HepG2 (cell line): ENCODE data around the gene KANSL1. TPM values are rescaled to one million over a fixed set of nuclear protein-coding genes. Genes with fewer than 3 reads are reported as not detected.

ENCODE experiments used
- ARNTL ChIP-seq: sonication (generic); formaldehyde crosslinking; IDR thresholded peaks from 2 replicates; pipeline ENCODE4 v1.4.0; 2020; ENCODE audit warnings: mild to moderate bottlenecking, missing genetic modification reagents
- CHD4 ChIP-seq: fragments of 200-600 bp; sonication (generic); IDR thresholded peaks from 2 replicates; pipeline ENCODE4 v1.7.0; 2017; ENCODE audit warnings: mild to moderate bottlenecking, low read length, borderline replicate concordance
- DNMT3B ChIP-seq: conservative IDR thresholded peaks from 2 replicates; pipeline ENCODE4 v1.6.1; 2016; ENCODE audit warnings: missing biosample characterization, control low read depth
- FOXP1 ChIP-seq, 2 experiments: fragments of 450-650 bp in 1 of 2; IDR thresholded peaks; 2 replicates each; pipeline ENCODE4 v1.6.1; 2017 to 2018; ENCODE audit warnings: antibody characterized with exemption in 1 of 2
- GATAD2A ChIP-seq: IDR thresholded peaks from 2 replicates; pipeline ENCODE4 v1.6.1; 2016
- HES4 ChIP-seq: sonication (generic); formaldehyde crosslinking; IDR thresholded peaks from 2 replicates; pipeline ENCODE4 v1.9.0; 2021; ENCODE audit warnings: mild to moderate bottlenecking, missing genetic modification reagents, borderline replicate concordance
- NFE2 ChIP-seq: sonication (generic); formaldehyde crosslinking; IDR thresholded peaks from 2 replicates; pipeline ENCODE4 v1.4.0; 2020; ENCODE audit warnings: missing genetic modification reagents
- NR2F1 ChIP-seq, 2 experiments: fragments of 450-650 bp in 1 of 2; formaldehyde crosslinking in 1 of 2; IDR thresholded peaks; 2 replicates each; pipeline versions ENCODE4 v1.5.0 to v1.6.1; 2016 to 2020; ENCODE audit warnings: mild to moderate bottlenecking in 1 of 2, missing compliant biosample characterization in 1 of 2, missing genetic modification reagents in 1 of 2, moderate library complexity in 1 of 2
- SIX4 ChIP-seq: sonication (generic); formaldehyde crosslinking; IDR thresholded peaks from 2 replicates; pipeline ENCODE4 v1.4.0; 2020; ENCODE audit warnings: missing genetic modification reagents
- SNAPC2 ChIP-seq: sonication (generic); formaldehyde crosslinking; IDR thresholded peaks from 2 replicates; pipeline ENCODE4 v1.8.1; 2022; ENCODE audit warnings: mild to moderate bottlenecking, missing genetic modification reagents
- WIZ ChIP-seq: sonication (generic); formaldehyde crosslinking; IDR thresholded peaks from 2 replicates; pipeline ENCODE4 v1.5.1; 2020; ENCODE audit warnings: mild to moderate bottlenecking, missing genetic modification reagents
- ZNF124 ChIP-seq: sonication (generic); formaldehyde crosslinking; IDR thresholded peaks from 2 replicates; pipeline ENCODE4 v1.4.0; 2020; ENCODE audit warnings: missing genetic modification reagents
- ZNF264 ChIP-seq: sonication (generic); formaldehyde crosslinking; IDR thresholded peaks from 2 replicates; pipeline ENCODE4 v1.4.0; 2020; ENCODE audit warnings: missing genetic modification reagents
- ZNF331 ChIP-seq: sonication (generic); formaldehyde crosslinking; IDR thresholded peaks from 2 replicates; pipeline ENCODE4 v1.4.0; 2020; ENCODE audit warnings: missing genetic modification reagents
- ZNF335 ChIP-seq: sonication (generic); formaldehyde crosslinking; IDR thresholded peaks from 2 replicates; pipeline ENCODE4 v1.4.0; 2020; ENCODE audit warnings: missing genetic modification reagents
- ZNF484 ChIP-seq: sonication (generic); formaldehyde crosslinking; IDR thresholded peaks from 2 replicates; pipeline ENCODE4 v1.5.1; 2020; ENCODE audit warnings: mild to moderate bottlenecking, low read depth, missing genetic modification reagents, borderline replicate concordance
- ZNF773 ChIP-seq: sonication (generic); formaldehyde crosslinking; IDR thresholded peaks from 2 replicates; pipeline ENCODE4 v1.4.0; 2020; ENCODE audit warnings: missing genetic modification reagents, borderline replicate concordance
- polyA plus RNA-seq, 8 experiments: library from polyadenylated mRNA; depleted of rRNA in 3 of 8; stranded (reverse) in 7 of 8; unstranded in 1 of 8; fragments of >200 nt; fragmentation: Illumina TruSeq in 4 of 8; extraction: Trizol in 4 of 8; gene quantifications; 2 replicates each; pipeline versions ENCODE4 v1.2.1 to v1.2.3, GENCODE V29; 2011 to 2016; ENCODE audit warnings: low read depth in 4 of 8, missing spikeins in 1 of 8, mixed read lengths in 1 of 8; ENCODE audit not compliant: insufficient read depth in 1 of 8
- total RNA-seq, 5 experiments: library from RNA; depleted of rRNA; stranded (reverse); fragments of >200 nt; fragmentation: Illumina TruSeq; extraction: Trizol; gene quantifications; 2 replicates each; pipeline ENCODE4 v1.2.3, GENCODE V29; 2016; ENCODE audit warnings: low read depth in 1 of 5
- TF ChIP-seq, protein P1 (sequence below): sonication (generic); formaldehyde crosslinking; IDR thresholded peaks from 2 replicates; pipeline ENCODE4 v1.5.1; 2020; ENCODE audit warnings: missing genetic modification reagents, mild to moderate bottlenecking, borderline replicate concordance
- TF ChIP-seq, protein P2 (sequence below): sonication (generic); formaldehyde crosslinking; IDR thresholded peaks from 2 replicates; pipeline ENCODE4 v1.4.0; 2020; ENCODE audit warnings: missing genetic modification reagents, borderline replicate concordance
- TF ChIP-seq, protein P3 (sequence below): sonication (generic); formaldehyde crosslinking; conservative IDR thresholded peaks from 2 replicates; pipeline ENCODE4 v1.5.0; 2020; ENCODE audit warnings: missing genetic modification reagents
- TF ChIP-seq, protein P4 (sequence below): sonication (generic); formaldehyde crosslinking; IDR thresholded peaks from 2 replicates; pipeline ENCODE4 v1.5.0; 2020; ENCODE audit warnings: missing genetic modification reagents, mild to moderate bottlenecking, borderline replicate concordance
- TF ChIP-seq, protein P5 (sequence below): sonication (generic); formaldehyde crosslinking; IDR thresholded peaks from 2 replicates; pipeline ENCODE4 v1.8.0; 2022; ENCODE audit warnings: missing genetic modification reagents, low read depth, mild to moderate bottlenecking, borderline replicate concordance

The KANSL1 gene
- total and polyA plus RNA-seq, 2 of the 13 experiments (the other 11 are each of a cell fraction or from before 2014, with no cell fraction given) = 24.0 to 59.6 TPM

DNA sequence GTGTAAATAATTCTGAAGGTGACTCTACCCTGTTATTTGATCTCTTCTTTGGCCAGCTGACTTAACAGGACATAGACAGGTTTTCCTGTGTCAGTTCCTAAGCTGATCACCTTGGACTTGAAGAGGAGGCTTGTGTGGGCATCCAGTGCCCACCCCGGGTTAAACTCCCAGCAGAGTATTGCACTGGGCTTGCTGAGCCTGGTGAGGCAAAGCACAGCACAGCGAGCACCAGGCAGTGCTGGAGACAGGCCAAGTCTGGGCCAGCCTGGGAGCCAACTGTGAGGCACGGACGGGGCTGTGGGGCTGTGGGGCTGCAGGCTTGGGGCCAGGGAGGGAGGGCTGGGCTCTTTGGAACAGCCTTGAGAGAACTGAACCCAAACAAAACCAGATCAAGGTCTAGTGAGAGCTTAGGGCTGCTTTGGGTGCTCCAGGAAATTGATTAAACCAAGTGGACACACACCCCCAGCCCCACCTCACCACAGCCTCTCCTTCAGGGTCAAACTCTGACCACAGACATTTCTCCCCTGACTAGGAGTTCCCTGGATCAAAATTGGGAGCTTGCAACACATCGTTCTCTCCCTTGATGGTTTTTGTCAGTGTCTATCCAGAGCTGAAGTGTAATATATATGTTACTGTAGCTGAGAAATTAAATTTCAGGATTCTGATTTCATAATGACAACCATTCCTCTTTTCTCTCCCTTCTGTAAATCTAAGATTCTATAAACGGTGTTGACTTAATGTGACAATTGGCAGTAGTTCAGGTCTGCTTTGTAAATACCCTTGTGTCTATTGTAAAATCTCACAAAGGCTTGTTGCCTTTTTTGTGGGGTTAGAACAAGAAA, 189.1 kb downstream of the KANSL1 start (continued):
- TF ChIP-seq, protein P1, sequence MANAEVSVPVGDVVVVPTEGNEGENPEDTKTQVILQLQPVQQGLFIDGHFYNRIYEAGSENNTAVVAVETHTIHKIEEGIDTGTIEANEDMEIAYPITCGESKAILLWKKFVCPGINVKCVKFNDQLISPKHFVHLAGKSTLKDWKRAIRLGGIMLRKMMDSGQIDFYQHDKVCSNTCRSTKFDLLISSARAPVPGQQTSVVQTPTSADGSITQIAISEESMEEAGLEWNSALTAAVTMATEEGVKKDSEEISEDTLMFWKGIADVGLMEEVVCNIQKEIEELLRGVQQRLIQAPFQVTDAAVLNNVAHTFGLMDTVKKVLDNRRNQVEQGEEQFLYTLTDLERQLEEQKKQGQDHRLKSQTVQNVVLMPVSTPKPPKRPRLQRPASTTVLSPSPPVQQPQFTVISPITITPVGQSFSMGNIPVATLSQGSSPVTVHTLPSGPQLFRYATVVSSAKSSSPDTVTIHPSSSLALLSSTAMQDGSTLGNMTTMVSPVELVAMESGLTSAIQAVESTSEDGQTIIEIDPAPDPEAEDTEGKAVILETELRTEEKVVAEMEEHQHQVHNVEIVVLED (CRISPR knock-in tag) = peak; percentile 24; the same call in 1 of the 2 replicates
- TF ChIP-seq HES4 (CRISPR knock-in tag) (no peak), SNAPC2 (CRISPR knock-in tag) (no peak; the same call in 1 of the 2 replicates), DNMT3B (CRISPR knock-in tag) (no peak), NFE2 (CRISPR knock-in tag) (no peak), WIZ (CRISPR knock-in tag) (no peak), NR2F1 (CRISPR knock-in tag; IDR thresholded peaks at IDR 0.05) (0 out of 4 replicates have a peak, but pooled peaks of 1 of the 2 experiments have one; percentile 10), ZNF264 (no peak; the same call in none of the 2 replicates), FOXP1 (IDR thresholded peaks at IDR 0.05) (no peak), FOXP1 (CRISPR knock-in tag; IDR thresholded peaks at IDR 0.05) (no peak; the same call in 1 of the 2 replicates), GATAD2A (CRISPR knock-in tag) (peak; percentile 92), ARNTL (peak; percentile 67; the same call in 1 of the 2 replicates), ZNF773 (CRISPR knock-in tag) (no peak), ZNF124 (CRISPR knock-in tag) (no peak), ZNF484 (CRISPR knock-in tag) (no peak), CHD4 (peak; percentile 87), SIX4 (CRISPR knock-in tag) (peak; percentile 73), ZNF335 (CRISPR knock-in tag) (no peak), ZNF331 (peak; percentile 46; the same call in 1 of the 2 replicates)
- TF ChIP-seq, protein P2, sequence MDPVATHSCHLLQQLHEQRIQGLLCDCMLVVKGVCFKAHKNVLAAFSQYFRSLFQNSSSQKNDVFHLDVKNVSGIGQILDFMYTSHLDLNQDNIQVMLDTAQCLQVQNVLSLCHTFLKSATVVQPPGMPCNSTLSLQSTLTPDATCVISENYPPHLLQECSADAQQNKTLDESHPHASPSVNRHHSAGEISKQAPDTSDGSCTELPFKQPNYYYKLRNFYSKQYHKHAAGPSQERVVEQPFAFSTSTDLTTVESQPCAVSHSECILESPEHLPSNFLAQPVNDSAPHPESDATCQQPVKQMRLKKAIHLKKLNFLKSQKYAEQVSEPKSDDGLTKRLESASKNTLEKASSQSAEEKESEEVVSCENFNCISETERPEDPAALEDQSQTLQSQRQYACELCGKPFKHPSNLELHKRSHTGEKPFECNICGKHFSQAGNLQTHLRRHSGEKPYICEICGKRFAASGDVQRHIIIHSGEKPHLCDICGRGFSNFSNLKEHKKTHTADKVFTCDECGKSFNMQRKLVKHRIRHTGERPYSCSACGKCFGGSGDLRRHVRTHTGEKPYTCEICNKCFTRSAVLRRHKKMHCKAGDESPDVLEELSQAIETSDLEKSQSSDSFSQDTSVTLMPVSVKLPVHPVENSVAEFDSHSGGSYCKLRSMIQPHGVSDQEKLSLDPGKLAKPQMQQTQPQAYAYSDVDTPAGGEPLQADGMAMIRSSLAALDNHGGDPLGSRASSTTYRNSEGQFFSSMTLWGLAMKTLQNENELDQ (CRISPR knock-in tag) = no peak
- TF ChIP-seq, protein P3, sequence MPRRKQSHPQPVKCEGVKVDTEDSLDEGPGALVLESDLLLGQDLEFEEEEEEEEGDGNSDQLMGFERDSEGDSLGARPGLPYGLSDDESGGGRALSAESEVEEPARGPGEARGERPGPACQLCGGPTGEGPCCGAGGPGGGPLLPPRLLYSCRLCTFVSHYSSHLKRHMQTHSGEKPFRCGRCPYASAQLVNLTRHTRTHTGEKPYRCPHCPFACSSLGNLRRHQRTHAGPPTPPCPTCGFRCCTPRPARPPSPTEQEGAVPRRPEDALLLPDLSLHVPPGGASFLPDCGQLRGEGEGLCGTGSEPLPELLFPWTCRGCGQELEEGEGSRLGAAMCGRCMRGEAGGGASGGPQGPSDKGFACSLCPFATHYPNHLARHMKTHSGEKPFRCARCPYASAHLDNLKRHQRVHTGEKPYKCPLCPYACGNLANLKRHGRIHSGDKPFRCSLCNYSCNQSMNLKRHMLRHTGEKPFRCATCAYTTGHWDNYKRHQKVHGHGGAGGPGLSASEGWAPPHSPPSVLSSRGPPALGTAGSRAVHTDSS = no peak
- TF ChIP-seq, protein P4, sequence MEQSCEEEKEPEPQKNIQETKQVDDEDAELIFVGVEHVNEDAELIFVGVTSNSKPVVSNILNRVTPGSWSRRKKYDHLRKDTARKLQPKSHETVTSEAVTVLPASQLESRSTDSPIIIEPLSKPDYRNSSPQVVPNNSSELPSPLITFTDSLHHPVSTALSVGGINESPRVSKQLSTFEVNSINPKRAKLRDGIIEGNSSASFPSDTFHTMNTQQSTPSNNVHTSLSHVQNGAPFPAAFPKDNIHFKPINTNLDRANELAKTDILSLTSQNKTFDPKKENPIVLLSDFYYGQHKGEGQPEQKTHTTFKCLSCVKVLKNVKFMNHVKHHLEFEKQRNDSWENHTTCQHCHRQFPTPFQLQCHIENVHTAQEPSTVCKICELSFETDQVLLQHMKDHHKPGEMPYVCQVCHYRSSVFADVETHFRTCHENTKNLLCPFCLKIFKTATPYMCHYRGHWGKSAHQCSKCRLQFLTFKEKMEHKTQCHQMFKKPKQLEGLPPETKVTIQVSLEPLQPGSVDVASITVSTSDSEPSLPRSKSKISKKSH (CRISPR knock-in tag) = peak; percentile 68; the same call in 1 of the 2 replicates
- TF ChIP-seq, protein P5, sequence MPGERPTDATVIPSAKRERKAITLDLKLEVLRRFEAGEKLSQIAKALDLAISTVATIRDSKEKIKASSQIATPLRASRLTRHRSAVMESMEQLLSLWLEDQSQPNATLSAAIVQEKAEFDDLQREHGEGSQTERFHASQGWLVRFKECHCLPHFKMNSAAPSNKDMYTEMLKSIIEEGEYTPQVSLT (CRISPR knock-in tag) = no peak
